Caco-2 (cell line): ENCODE measurements around the gene HTR3E. TPM values are rescaled to one million over a fixed set of nuclear protein-coding genes. Genes with fewer than 3 reads are reported as not detected.

Experiments
- BruUV-seq: library from RNA; stranded (reverse); fragments of 400-500 nt; replicated peaks from 2 replicates; lab custom pipeline; 2021; lab: Mats Ljungman, UMichigan
- CTCF ChIA-PET: fragments of 300-600 bp; sonication (Branson Sonifier 250); formaldehyde crosslinking; loops from one replicate; lab custom pipeline; 2022; ENCODE audit warnings: antibody characterized with exemption; lab: Charles Lee
- POLR2A ChIA-PET: fragments of 300-600 bp; sonication (Branson Sonifier 250); formaldehyde crosslinking; loops from one replicate; lab custom pipeline; 2022; ENCODE audit warnings: antibody characterized with exemption; lab: Charles Lee
- DNase-seq, 2 experiments: peaks; one replicate each; pipeline versions ENCODE4 v3.0.0 to v3.0.0-alpha.2; 2020 to 2022
- H3K27me3 ChIP-seq: replicated peaks from 2 replicates; pipeline ENCODE4 v1.6.0; 2011; ENCODE audit warnings: low read length; ENCODE audit not compliant: control insufficient read depth, insufficient read depth
- H3K36me3 ChIP-seq: 2 replicates; pipeline ENCODE4 v1.5.1; 2011; ENCODE audit warnings: low read length; ENCODE audit not compliant: control insufficient read depth, insufficient read depth
- H3K4me1 ChIP-seq: fragments of 250-450 bp; sonication (Bioruptor Pico); 2 replicates; pipeline ENCODE4 v1.5.1; 2020; ENCODE audit warnings: mild to moderate bottlenecking
- H3K4me3 ChIP-seq: 2 replicates; pipeline ENCODE4 v1.5.1; 2011; ENCODE audit warnings: low read depth, mild to moderate bottlenecking, control low read depth, low read length
- H3K9me3 ChIP-seq: fragments of 250-450 bp; sonication (Bioruptor Pico); 2 replicates; pipeline ENCODE4 v1.5.1; 2020; ENCODE audit warnings: mild to moderate bottlenecking, moderate library complexity
- H3K27ac Mint-ChIP-seq: one replicate; pipeline ENCODE4 v1.8.0; 2022; ENCODE audit warnings: mixed read lengths; ENCODE audit not compliant: unreplicated experiment
- H3K27me3 Mint-ChIP-seq: one replicate; pipeline ENCODE4 v1.8.0; 2022; ENCODE audit warnings: mixed read lengths; ENCODE audit not compliant: insufficient read depth, unreplicated experiment
- H3K36me3 Mint-ChIP-seq: one replicate; pipeline ENCODE4 v1.8.0; 2022; ENCODE audit warnings: mild to moderate bottlenecking, mixed read lengths; ENCODE audit not compliant: insufficient read depth, unreplicated experiment
- H3K4me1 Mint-ChIP-seq: one replicate; pipeline ENCODE4 v1.8.0; 2022; ENCODE audit warnings: low read depth, mixed read lengths; ENCODE audit not compliant: unreplicated experiment
- H3K4me3 Mint-ChIP-seq: one replicate; pipeline ENCODE4 v1.8.0; 2022; ENCODE audit warnings: mild to moderate bottlenecking, moderate library complexity, mixed read lengths; ENCODE audit not compliant: unreplicated experiment
- H3K9me3 Mint-ChIP-seq: one replicate; pipeline ENCODE4 v1.8.0; 2022; ENCODE audit warnings: mixed read lengths; ENCODE audit not compliant: unreplicated experiment
- intact Hi-C: fragments of 100-400 bp; cut with micrococcal nuclease; formaldehyde crosslinking; loops from one replicate; pipeline ENCODE4 v1.10.0; 2022; ENCODE audit not compliant: unreplicated experiment
- total RNA-seq: library from RNA; stranded (reverse); gene quantifications from 2 replicates; pipeline ENCODE4 v1.2.3, GENCODE V29; 2022
- TF ChIP-seq, protein P1 (sequence below), 2 experiments: fragments of 200-600 bp in 1 of 2; IDR thresholded peaks; 1 replicate in 1 of 2; 2 replicates in 1 of 2; pipeline versions ENCODE4 v1.5.1 to v1.8.0; 2011 to 2022; ENCODE audit warnings: antibody characterized with exemption in 1 of 2, control low read depth in 1 of 2, inconsistent platforms in 1 of 2, low read depth in 1 of 2, low read length in 1 of 2, mild to moderate bottlenecking in 1 of 2, moderate library complexity in 1 of 2; ENCODE audit not compliant: insufficient read depth in 1 of 2, severe bottlenecking in 1 of 2, unreplicated experiment in 1 of 2

HTR3E gene
- total RNA-seq, 1 experiment from 2014 or later, result not detected

DNA sequence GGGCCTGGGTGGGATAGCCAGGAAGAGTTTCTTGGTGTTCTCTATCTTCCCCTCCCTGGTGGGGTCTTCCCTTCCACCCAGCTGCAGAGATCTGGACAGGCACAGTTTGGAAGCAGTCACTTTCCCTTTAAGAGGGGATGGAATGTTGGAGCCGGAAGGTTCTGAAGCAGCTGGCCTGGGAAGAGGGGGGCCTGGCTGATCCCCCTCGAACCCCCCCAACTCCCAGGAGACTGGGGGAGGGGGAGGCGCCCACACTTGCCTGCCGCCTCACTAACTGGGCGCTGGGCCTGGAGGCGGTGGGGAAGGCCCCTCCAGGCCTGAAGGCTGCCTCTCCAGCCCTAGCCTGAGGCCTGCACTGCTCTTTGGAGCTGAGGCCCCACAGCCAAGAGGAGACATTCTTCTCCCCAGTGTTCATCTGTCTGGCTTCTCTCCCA lies 59.7 kb downstream of the HTR3E start:
- BruUV-seq, result no TSS peak
- TF ChIP-seq, protein P1, sequence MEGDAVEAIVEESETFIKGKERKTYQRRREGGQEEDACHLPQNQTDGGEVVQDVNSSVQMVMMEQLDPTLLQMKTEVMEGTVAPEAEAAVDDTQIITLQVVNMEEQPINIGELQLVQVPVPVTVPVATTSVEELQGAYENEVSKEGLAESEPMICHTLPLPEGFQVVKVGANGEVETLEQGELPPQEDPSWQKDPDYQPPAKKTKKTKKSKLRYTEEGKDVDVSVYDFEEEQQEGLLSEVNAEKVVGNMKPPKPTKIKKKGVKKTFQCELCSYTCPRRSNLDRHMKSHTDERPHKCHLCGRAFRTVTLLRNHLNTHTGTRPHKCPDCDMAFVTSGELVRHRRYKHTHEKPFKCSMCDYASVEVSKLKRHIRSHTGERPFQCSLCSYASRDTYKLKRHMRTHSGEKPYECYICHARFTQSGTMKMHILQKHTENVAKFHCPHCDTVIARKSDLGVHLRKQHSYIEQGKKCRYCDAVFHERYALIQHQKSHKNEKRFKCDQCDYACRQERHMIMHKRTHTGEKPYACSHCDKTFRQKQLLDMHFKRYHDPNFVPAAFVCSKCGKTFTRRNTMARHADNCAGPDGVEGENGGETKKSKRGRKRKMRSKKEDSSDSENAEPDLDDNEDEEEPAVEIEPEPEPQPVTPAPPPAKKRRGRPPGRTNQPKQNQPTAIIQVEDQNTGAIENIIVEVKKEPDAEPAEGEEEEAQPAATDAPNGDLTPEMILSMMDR (IDR thresholded peaks at IDR 0.05; ENCODE audit: insufficient read depth in 1 of 2, low read depth in 1 of 2, low read length in 1 of 2, severe bottlenecking in 1 of 2, unreplicated experiment in 1 of 2), result no peak
- peak overlapping the region; percentile 98 for H3K4me3 Mint-ChIP-seq
- H3K4me1 ChIP-seq, result peaks cover 7% of the 10 kb centered on the region; the same call in 1 of the 2 replicates
- no peaks in the 10 kb centered on the region for H3K27me3 Mint-ChIP-seq
- H3K27me3 ChIP-seq, result no peaks in the 10 kb centered on the region
- peaks cover 22% of the 10 kb centered on the region for H3K36me3 Mint-ChIP-seq
- no peaks in the 10 kb centered on the region; the same call in 1 of the 2 replicates for H3K36me3 ChIP-seq
- H3K9me3 Mint-ChIP-seq, result no peaks in the 10 kb centered on the region
- H3K9me3 ChIP-seq, result no peaks in the 10 kb centered on the region
- CTCF ChIA-PET, result interaction anchor here (1.3 kb wide), 1 partner anchor 18 kb away, joined by 3 read pairs; the partner anchor contains the start of gene AP2M1
- peak overlapping the region; percentile 87 for H3K27ac Mint-ChIP-seq
- peak in 1 of 2 experiments; percentile 38 for DNase-seq
- POLR2A ChIA-PET, result interaction anchor here (0.8 kb wide), 2 partner anchors 22 to 29 kb away, joined by 3 read pairs; partner anchors contain the start of gene ABCF3
- peaks cover 11% of the 10 kb centered on the region for H3K4me1 Mint-ChIP-seq
- intact Hi-C loops, result loop anchor here (1.0 to 2.0 kb wide), 2 partner anchors 18 to 22 kb away; partner anchors contain the start of genes AP2M1 and EIF2B5
- peak overlapping the region; percentile 81 for H3K4me3 ChIP-seq

Other genes with a start within 250 kb of the HTR3E start
- 91.3 and 97.0 TPM in 2 replicates for gene PARL, start 212.2 kb upstream of the HTR3E start, total RNA-seq
- 21.3 and 22.4 TPM in 2 replicates for gene ABCC5, start 79.2 kb upstream of the HTR3E start, total RNA-seq
- not detected in 2 replicates for gene HTR3D, start 65.3 kb upstream of the HTR3E start, total RNA-seq
- gene HTR3C, start 44.0 kb upstream of the HTR3E start, total RNA-seq, result not detected in 2 replicates
- gene EIF2B5, start 38.3 kb downstream of the HTR3E start, total RNA-seq, result 43.8 and 52.9 TPM in 2 replicates
- gene DVL3, start 58.3 kb downstream of the HTR3E start, total RNA-seq, result 83.9 and 86.7 TPM in 2 replicates
- 202 and 214 TPM in 2 replicates for gene AP2M1, start 77.8 kb downstream of the HTR3E start, total RNA-seq
- gene ABCF3, start 89.1 kb downstream of the HTR3E start, total RNA-seq, result 68.8 and 69.8 TPM in 2 replicates
- gene VWA5B2, start 132.5 kb downstream of the HTR3E start, total RNA-seq, result 0.79 and 1.6 TPM in 2 replicates
- 73.4 and 74.9 TPM in 2 replicates for gene ALG3, start 151.9 kb downstream of the HTR3E start, total RNA-seq
- gene EEF1AKMT4, start 152.6 kb downstream of the HTR3E start, total RNA-seq, result 12.1 and 13.1 TPM in 2 replicates
- 0.46 and 0.66 TPM in 2 replicates for gene CAMK2N2, start 164.5 kb downstream of the HTR3E start, total RNA-seq
- gene ECE2, start 179.0 kb downstream of the HTR3E start, total RNA-seq, result not detected in 2 replicates
- gene PSMD2, start 202.2 kb downstream of the HTR3E start, total RNA-seq, result 285 and 294 TPM in 2 replicates
- 410 and 423 TPM in 2 replicates for gene EIF4G1, start 217.5 kb downstream of the HTR3E start, total RNA-seq
- 6.1 and 6.7 TPM in 2 replicates for gene FAM131A, start 240.5 kb downstream of the HTR3E start, total RNA-seq